Measurements from ENCODE around the gene MAST4.

GRCh38 chr5:67160272-67160671 lies 564.1 kb downstream of the MAST4 start:
- TF ChIP-seq, protein P1, sequence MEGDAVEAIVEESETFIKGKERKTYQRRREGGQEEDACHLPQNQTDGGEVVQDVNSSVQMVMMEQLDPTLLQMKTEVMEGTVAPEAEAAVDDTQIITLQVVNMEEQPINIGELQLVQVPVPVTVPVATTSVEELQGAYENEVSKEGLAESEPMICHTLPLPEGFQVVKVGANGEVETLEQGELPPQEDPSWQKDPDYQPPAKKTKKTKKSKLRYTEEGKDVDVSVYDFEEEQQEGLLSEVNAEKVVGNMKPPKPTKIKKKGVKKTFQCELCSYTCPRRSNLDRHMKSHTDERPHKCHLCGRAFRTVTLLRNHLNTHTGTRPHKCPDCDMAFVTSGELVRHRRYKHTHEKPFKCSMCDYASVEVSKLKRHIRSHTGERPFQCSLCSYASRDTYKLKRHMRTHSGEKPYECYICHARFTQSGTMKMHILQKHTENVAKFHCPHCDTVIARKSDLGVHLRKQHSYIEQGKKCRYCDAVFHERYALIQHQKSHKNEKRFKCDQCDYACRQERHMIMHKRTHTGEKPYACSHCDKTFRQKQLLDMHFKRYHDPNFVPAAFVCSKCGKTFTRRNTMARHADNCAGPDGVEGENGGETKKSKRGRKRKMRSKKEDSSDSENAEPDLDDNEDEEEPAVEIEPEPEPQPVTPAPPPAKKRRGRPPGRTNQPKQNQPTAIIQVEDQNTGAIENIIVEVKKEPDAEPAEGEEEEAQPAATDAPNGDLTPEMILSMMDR (IDR thresholded peaks at IDR 0.05), result no peak
- no peak for TF ChIP-seq EZH2 (IDR thresholded peaks at IDR 0.05; ENCODE audit: borderline replicate concordance, insufficient read depth, low read depth, low read length, poor library complexity, severe bottlenecking)

Data from B cell (primary cell).